ENCODE data around the gene CASP14.

DNA sequence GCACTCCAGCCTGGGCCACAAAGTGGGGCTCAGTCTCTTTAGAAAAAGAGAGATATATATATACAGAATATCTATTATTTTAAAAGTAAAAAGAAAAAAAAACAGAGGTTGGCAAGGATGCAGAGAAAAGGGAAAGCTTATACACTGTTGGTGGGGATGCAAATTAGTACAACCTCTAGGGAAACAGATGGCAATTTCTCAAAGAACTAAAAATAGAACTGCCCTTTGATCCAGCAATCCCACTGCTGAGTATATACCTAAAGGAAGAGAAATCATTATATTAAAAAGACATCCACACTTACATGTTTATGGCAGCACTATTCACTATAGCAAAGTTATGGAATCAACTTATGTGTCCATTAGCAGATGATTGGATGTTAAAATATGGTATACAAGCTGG lies 41.0 kb upstream of the CASP14 start:
- TF ChIP-seq, protein P1, sequence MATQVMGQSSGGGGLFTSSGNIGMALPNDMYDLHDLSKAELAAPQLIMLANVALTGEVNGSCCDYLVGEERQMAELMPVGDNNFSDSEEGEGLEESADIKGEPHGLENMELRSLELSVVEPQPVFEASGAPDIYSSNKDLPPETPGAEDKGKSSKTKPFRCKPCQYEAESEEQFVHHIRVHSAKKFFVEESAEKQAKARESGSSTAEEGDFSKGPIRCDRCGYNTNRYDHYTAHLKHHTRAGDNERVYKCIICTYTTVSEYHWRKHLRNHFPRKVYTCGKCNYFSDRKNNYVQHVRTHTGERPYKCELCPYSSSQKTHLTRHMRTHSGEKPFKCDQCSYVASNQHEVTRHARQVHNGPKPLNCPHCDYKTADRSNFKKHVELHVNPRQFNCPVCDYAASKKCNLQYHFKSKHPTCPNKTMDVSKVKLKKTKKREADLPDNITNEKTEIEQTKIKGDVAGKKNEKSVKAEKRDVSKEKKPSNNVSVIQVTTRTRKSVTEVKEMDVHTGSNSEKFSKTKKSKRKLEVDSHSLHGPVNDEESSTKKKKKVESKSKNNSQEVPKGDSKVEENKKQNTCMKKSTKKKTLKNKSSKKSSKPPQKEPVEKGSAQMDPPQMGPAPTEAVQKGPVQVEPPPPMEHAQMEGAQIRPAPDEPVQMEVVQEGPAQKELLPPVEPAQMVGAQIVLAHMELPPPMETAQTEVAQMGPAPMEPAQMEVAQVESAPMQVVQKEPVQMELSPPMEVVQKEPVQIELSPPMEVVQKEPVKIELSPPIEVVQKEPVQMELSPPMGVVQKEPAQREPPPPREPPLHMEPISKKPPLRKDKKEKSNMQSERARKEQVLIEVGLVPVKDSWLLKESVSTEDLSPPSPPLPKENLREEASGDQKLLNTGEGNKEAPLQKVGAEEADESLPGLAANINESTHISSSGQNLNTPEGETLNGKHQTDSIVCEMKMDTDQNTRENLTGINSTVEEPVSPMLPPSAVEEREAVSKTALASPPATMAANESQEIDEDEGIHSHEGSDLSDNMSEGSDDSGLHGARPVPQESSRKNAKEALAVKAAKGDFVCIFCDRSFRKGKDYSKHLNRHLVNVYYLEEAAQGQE (IDR thresholded peaks at IDR 0.05; ENCODE audit: insufficient replicate concordance, low read depth), result no peak
- TF ChIP-seq, protein P2, sequence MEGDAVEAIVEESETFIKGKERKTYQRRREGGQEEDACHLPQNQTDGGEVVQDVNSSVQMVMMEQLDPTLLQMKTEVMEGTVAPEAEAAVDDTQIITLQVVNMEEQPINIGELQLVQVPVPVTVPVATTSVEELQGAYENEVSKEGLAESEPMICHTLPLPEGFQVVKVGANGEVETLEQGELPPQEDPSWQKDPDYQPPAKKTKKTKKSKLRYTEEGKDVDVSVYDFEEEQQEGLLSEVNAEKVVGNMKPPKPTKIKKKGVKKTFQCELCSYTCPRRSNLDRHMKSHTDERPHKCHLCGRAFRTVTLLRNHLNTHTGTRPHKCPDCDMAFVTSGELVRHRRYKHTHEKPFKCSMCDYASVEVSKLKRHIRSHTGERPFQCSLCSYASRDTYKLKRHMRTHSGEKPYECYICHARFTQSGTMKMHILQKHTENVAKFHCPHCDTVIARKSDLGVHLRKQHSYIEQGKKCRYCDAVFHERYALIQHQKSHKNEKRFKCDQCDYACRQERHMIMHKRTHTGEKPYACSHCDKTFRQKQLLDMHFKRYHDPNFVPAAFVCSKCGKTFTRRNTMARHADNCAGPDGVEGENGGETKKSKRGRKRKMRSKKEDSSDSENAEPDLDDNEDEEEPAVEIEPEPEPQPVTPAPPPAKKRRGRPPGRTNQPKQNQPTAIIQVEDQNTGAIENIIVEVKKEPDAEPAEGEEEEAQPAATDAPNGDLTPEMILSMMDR (IDR thresholded peaks at IDR 0.05; ENCODE audit: insufficient read depth, low read length), result no peak
- no peak for TF ChIP-seq POLR2AphosphoS5 (IDR thresholded peaks at IDR 0.05; ENCODE audit: low read depth)

Measured in HL-60 (cell line).